ENCODE measurements around the gene ADGRB3.
"Not testable (repeated sequence)": the region's sequence is repeated elsewhere in the genome, so short reads cannot be mapped to it uniquely, and the experiment has no call there.

Gene ADGRB3

DNA sequence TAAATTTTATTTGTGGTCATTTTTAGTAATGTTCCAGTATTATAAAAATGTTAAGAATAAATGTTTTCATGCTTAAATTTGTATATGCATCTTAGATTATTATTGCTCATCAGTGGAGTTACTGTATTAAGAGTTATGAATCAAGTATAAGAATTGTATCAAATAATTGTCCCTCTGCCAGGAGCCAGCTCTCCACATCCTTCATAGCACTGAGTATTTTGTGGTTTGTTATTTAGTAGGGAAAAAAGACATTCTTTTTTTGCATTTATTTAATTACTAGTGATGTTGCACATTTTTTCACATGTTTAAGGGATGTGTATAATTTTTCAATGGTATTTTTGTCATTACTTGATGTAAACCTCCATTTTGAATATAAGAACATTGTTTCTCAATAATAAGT is 102.0 kb downstream of the ADGRB3 start:
- no peak overlapping the region for H3K4me3 Mint-ChIP-seq
- H3K4me1 Mint-ChIP-seq: no peaks in the 10 kb centered on the region
- no peaks in the 10 kb centered on the region for H3K36me3 Mint-ChIP-seq (ENCODE audit: low read depth)
- no peak overlapping the region for H3K27ac Mint-ChIP-seq
- no peaks in the 10 kb centered on the region for H3K9me3 Mint-ChIP-seq
- TF ChIP-seq, protein P1, sequence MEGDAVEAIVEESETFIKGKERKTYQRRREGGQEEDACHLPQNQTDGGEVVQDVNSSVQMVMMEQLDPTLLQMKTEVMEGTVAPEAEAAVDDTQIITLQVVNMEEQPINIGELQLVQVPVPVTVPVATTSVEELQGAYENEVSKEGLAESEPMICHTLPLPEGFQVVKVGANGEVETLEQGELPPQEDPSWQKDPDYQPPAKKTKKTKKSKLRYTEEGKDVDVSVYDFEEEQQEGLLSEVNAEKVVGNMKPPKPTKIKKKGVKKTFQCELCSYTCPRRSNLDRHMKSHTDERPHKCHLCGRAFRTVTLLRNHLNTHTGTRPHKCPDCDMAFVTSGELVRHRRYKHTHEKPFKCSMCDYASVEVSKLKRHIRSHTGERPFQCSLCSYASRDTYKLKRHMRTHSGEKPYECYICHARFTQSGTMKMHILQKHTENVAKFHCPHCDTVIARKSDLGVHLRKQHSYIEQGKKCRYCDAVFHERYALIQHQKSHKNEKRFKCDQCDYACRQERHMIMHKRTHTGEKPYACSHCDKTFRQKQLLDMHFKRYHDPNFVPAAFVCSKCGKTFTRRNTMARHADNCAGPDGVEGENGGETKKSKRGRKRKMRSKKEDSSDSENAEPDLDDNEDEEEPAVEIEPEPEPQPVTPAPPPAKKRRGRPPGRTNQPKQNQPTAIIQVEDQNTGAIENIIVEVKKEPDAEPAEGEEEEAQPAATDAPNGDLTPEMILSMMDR (IDR thresholded peaks at IDR 0.05): no peak
- no peak for DNase-seq
- H3K27me3 Mint-ChIP-seq (ENCODE audit: low read depth, poor library complexity): no peaks in the 10 kb centered on the region

DNA sequence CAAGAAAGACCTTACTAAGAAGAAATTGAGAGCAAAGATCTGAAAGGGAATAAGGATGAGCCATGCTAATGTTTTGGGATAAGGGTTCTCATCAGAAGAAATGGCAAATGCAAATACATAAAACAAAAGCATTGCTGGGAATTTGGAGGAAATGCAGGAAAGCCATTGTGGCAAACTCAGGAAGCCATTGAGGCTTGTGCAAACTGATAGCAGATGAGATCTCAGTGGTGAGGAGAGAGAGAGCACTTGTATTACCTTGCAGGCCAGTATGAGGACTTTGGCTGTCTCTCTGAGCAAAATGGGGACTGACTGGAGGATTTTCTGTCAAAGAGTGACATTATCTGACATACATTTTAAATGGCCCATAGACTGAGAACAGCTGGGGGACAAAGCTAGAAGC is 103.0 kb downstream of the ADGRB3 start:
- no peaks in the 10 kb centered on the region for H3K27me3 Mint-ChIP-seq (ENCODE audit: low read depth, poor library complexity)
- H3K4me1 Mint-ChIP-seq: no peaks in the 10 kb centered on the region
- no peak overlapping the region for H3K27ac Mint-ChIP-seq
- H3K9me3 Mint-ChIP-seq: no peaks in the 10 kb centered on the region
- DNase-seq: no peak
- TF ChIP-seq, protein P1 (IDR thresholded peaks at IDR 0.05): no peak
- no peak overlapping the region for H3K4me3 Mint-ChIP-seq
- H3K36me3 Mint-ChIP-seq (ENCODE audit: low read depth): no peaks in the 10 kb centered on the region

DNA sequence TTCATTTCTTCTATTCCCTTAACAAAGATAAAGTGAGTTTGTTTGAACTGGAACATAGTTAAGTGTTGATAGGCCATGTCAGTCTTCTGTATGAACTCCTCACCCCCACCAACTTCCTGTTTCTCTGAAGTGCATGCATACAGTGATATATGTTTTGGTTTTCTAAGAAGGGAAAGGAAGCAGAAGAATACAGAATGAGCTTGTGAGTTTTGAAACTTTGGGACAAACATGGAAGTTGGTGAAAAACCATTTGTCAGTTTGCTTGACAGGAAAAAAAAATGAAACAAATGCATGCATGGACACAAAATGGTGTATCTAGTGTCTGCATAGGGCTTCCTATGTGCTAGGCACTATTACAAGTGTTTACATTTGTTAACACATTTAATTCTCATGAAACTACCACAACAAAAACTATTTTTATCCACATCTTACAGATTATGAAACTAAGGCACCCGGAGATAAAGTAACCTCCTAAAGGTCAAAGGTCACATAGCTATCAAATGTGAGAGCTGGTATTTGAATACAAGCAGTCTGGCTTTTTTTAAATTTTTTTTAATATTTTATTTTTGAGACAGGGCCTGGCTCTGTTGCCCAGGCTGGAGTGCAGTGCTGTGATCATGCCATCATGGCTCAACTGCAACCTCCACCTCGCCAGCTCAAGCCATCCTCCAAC is 105.9 kb downstream of the ADGRB3 start:
- Mint-ChIP-seq H3K4me3 (no peak overlapping the region), H3K36me3 (ENCODE audit: low read depth) (no peaks in the 10 kb centered on the region), H3K4me1 (no peaks in the 10 kb centered on the region), H3K27ac (peak overlapping the region; percentile 73), H3K9me3 (no peaks in the 10 kb centered on the region), H3K27me3 (ENCODE audit: low read depth, poor library complexity) (no peaks in the 10 kb centered on the region)
- TF ChIP-seq, protein P1 (IDR thresholded peaks at IDR 0.05): no peak
- DNase-seq: no peak

- Mint-ChIP-seq H3K9me3 (no peaks in the 10 kb centered on the region), H3K27me3 (ENCODE audit: low read depth, poor library complexity) (no peaks in the 10 kb centered on the region), H3K27ac (no peak overlapping the region), H3K4me1 (no peaks in the 10 kb centered on the region), H3K36me3 (ENCODE audit: low read depth) (no peaks in the 10 kb centered on the region), H3K4me3 (no peak overlapping the region)
- TF ChIP-seq, protein P1 (IDR thresholded peaks at IDR 0.05): no peak
- no peak for DNase-seq
Observed at GRCh38 chr6:68741501-68742386, 106.7 kb downstream of the ADGRB3 start.

DNA sequence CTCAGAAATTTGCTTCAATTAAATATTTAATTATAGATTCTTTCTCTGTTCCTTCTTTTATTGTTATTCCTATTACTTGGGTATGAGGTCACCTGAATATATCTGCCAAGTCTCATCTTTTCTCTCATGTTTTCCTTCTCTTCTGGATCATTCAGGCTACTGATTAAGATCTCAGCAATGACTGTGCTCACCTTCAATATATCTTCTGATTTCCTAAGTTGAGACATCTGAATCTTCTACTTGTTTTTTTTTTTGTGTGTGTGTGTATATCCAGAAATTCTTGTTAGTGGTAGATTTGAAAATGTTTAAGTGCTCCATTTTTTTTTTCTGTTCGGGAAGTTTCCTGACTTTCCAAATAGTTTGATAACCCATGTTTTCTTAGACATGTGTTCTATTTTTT is 108.0 kb downstream of the ADGRB3 start:
- Mint-ChIP-seq H3K4me3 (no peak overlapping the region), H3K36me3 (ENCODE audit: low read depth) (no peaks in the 10 kb centered on the region)

GRCh38 chr6:68744376-68744775 is 109.3 kb downstream of the ADGRB3 start:
- not testable (repeated sequence) for H3K27ac Mint-ChIP-seq; H3K36me3 Mint-ChIP-seq (ENCODE audit: low read depth); H3K27me3 Mint-ChIP-seq (ENCODE audit: low read depth, poor library complexity); H3K9me3 Mint-ChIP-seq; DNase-seq; H3K4me1 Mint-ChIP-seq; H3K4me3 Mint-ChIP-seq

More for the DNA sequence above, 108.0 kb downstream of the ADGRB3 start:
- H3K27ac Mint-ChIP-seq: no peak overlapping the region
- DNase-seq: no peak
- H3K27me3 Mint-ChIP-seq (ENCODE audit: low read depth, poor library complexity): peaks cover 3% of the 10 kb centered on the region
- no peaks in the 10 kb centered on the region for H3K9me3 Mint-ChIP-seq
- TF ChIP-seq, protein P1 (IDR thresholded peaks at IDR 0.05): no peak
- H3K4me1 Mint-ChIP-seq: no peaks in the 10 kb centered on the region
